Calu3 (cell line): ENCODE measurements around the gene FCER1G. TPM values are rescaled to one million over a fixed set of nuclear protein-coding genes. Genes with fewer than 3 reads are reported as not detected.

Source experiments
- BruUV-seq: library from RNA; stranded (reverse); fragments of 400-500 nt; replicated peaks from 2 replicates; lab custom pipeline; 2021; lab: Mats Ljungman, UMichigan
- CTCF ChIA-PET: fragments of 300-600 bp; sonication (Branson Sonifier 250); formaldehyde crosslinking; loops from one replicate; lab custom pipeline; 2022; ENCODE audit warnings: antibody characterized with exemption; lab: Charles Lee
- DNase-seq: peaks from one replicate; pipeline ENCODE4 v3.0.0; 2022
- H3K27ac Mint-ChIP-seq: one replicate; pipeline ENCODE4 v1.8.0; 2022; ENCODE audit warnings: mixed read lengths; ENCODE audit not compliant: unreplicated experiment
- H3K27me3 Mint-ChIP-seq: one replicate; pipeline ENCODE4 v1.8.0; 2022; ENCODE audit warnings: mixed read lengths; ENCODE audit not compliant: unreplicated experiment
- H3K36me3 Mint-ChIP-seq: one replicate; pipeline ENCODE4 v1.8.0; 2022; ENCODE audit warnings: mild to moderate bottlenecking, moderate library complexity, mixed read lengths; ENCODE audit not compliant: insufficient read depth, unreplicated experiment
- H3K4me1 Mint-ChIP-seq: one replicate; pipeline ENCODE4 v1.8.0; 2022; ENCODE audit warnings: mild to moderate bottlenecking, low read depth, mixed read lengths; ENCODE audit not compliant: unreplicated experiment
- H3K4me3 Mint-ChIP-seq: one replicate; pipeline ENCODE4 v1.8.0; 2022; ENCODE audit warnings: mild to moderate bottlenecking, low read depth, moderate library complexity, mixed read lengths; ENCODE audit not compliant: unreplicated experiment
- H3K9me3 Mint-ChIP-seq: one replicate; pipeline ENCODE4 v1.8.0; 2022; ENCODE audit warnings: low read depth, mixed read lengths; ENCODE audit not compliant: unreplicated experiment
- intact Hi-C: fragments of 100-400 bp; cut with micrococcal nuclease; formaldehyde crosslinking; loops from one replicate; pipeline ENCODE4 v1.10.0; 2022; ENCODE audit not compliant: unreplicated experiment
- total RNA-seq: library from RNA; stranded (reverse); gene quantifications from 2 replicates; pipeline ENCODE4 v1.2.3, GENCODE V29; 2022
- TF ChIP-seq, protein P1 (sequence below): fragments of 200-600 bp; IDR thresholded peaks from one replicate; pipeline ENCODE4 v1.8.0; 2022; ENCODE audit warnings: antibody characterized with exemption; ENCODE audit not compliant: unreplicated experiment

Gene FCER1G
- total RNA-seq, 1 experiment from 2014 or later: not detected

DNA sequence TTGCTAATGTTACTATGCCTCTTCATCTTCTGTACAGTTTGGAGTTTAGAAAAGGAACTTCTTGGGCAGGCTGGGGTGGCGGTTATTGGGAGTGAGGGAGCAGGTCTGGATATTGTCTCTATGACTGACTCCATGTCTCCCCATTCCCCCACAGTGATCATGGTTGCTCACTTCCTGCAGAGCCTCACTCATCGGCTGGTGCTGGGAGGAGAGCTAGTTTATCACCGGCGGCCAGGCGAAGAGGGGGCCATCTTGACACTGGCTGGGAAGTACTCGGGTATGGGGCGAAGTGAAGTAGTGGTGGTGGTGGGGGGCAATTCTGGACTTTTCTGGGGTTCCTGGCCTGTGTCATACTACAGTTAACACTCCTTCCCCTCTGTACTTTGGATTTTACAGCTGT, 12.9 kb downstream of the FCER1G start:
- CTCF ChIA-PET: interaction anchor here (0.6 to 3.0 kb wide), 3 partner anchors 26 to 154 kb away, joined by 4 to 26 read pairs (median 22); partner anchors contain the start of gene NDUFS2
- no peak for DNase-seq
- Mint-ChIP-seq H3K27ac (no peak overlapping the region), H3K4me3 (no peak overlapping the region), H3K36me3 (peaks cover 15% of the 10 kb centered on the region), H3K4me1 (peaks cover 26% of the 10 kb centered on the region), H3K9me3 (no peaks in the 10 kb centered on the region), H3K27me3 (peaks cover 13% of the 10 kb centered on the region)
- intact Hi-C loops: no loop called here
- TF ChIP-seq, protein P1, sequence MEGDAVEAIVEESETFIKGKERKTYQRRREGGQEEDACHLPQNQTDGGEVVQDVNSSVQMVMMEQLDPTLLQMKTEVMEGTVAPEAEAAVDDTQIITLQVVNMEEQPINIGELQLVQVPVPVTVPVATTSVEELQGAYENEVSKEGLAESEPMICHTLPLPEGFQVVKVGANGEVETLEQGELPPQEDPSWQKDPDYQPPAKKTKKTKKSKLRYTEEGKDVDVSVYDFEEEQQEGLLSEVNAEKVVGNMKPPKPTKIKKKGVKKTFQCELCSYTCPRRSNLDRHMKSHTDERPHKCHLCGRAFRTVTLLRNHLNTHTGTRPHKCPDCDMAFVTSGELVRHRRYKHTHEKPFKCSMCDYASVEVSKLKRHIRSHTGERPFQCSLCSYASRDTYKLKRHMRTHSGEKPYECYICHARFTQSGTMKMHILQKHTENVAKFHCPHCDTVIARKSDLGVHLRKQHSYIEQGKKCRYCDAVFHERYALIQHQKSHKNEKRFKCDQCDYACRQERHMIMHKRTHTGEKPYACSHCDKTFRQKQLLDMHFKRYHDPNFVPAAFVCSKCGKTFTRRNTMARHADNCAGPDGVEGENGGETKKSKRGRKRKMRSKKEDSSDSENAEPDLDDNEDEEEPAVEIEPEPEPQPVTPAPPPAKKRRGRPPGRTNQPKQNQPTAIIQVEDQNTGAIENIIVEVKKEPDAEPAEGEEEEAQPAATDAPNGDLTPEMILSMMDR: no peak
- BruUV-seq: no TSS peak

DNA sequence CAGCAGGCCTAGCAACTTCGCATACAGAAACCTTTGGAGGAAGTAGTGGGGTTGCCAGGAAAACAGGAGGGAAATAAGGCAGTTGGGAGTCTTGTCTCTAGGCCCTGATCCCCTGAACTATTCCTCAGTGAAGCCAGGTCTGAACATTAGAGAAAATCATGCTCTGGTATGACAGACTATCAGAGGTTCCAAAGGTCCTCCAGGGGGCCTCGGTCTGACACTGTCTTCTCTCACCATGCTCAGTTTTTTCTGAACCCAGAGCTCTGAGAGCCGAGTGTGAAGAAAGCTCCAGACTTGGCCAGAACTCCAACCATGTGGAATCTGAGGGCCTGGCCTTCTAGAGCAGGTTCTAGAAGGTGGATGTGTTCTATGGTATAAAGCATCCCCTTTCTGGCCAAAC, 14.8 kb downstream of the FCER1G start:
- CTCF ChIA-PET: interaction anchor here (1.3 kb wide), 1 partner anchor 152 kb away, joined by 4 read pairs; no protein-coding TSS in a partner anchor
- intact Hi-C loops: no loop called here
- no TSS peak for BruUV-seq
- DNase-seq: no peak
- TF ChIP-seq, protein P1: no peak
- no peak overlapping the region for H3K4me3 Mint-ChIP-seq
- H3K36me3 Mint-ChIP-seq: peaks cover 15% of the 10 kb centered on the region
- H3K27ac Mint-ChIP-seq: no peak overlapping the region
- peaks cover 17% of the 10 kb centered on the region for H3K4me1 Mint-ChIP-seq
- H3K27me3 Mint-ChIP-seq: no peaks in the 10 kb centered on the region
- no peaks in the 10 kb centered on the region for H3K9me3 Mint-ChIP-seq

DNA sequence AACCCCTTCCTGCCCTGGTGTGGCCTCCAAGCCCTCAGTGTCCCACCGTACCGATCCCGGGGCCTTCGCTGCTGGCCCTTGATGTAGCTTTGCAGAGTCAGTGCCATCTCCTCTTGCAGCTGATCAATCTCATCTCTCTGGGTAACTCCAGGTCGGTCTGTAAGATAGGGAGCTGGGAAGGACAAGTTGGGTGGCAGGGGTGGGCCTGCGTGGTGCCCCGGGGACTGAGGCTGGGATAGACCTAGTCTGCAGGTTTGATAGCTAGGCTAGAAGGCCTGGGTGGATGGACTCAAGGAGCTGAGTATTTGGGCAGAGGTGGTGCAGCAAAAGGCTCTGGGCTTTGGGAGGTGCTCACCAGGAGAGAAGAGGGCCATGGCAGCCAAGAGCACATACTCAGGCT, 15.7 kb downstream of the FCER1G start:
- H3K27me3 Mint-ChIP-seq: peaks cover 6% of the 10 kb centered on the region
- TF ChIP-seq, protein P1: no peak
- H3K4me1 Mint-ChIP-seq: peaks cover 17% of the 10 kb centered on the region
- no peak for DNase-seq
- peaks cover 10% of the 10 kb centered on the region for H3K36me3 Mint-ChIP-seq
- intact Hi-C loops: no loop called here
- BruUV-seq: no TSS peak
- H3K9me3 Mint-ChIP-seq: no peaks in the 10 kb centered on the region
- CTCF ChIA-PET: interaction anchor here (1.0 kb wide), 1 partner anchor 48 kb away, joined by 3 read pairs; no protein-coding TSS in a partner anchor
- no peak overlapping the region for H3K27ac Mint-ChIP-seq
- H3K4me3 Mint-ChIP-seq: no peak overlapping the region

DNA sequence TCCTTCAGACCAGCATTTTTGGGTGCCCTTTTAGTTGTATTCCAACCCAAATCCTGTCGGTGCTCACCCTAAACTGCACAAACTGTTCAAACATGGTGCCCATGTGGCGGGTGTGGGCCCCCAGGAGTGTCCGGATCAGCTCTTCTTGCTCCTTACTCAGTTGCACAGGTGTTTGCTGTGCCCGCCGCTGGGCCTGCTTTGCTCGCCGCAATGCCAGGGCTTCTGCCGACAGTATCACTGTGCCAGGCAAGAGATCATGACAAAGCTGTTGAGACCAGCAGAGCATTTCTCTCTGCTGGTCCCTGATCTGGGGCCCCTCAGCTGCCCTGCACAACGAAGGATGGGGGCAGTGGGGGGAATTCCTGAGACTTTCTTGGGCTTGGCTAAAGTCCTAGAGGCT, 18.0 kb downstream of the FCER1G start:
- BruUV-seq: no TSS peak
- Mint-ChIP-seq H3K27ac (no peak overlapping the region), H3K36me3 (no peaks in the 10 kb centered on the region), H3K9me3 (no peaks in the 10 kb centered on the region), H3K4me3 (no peak overlapping the region), H3K4me1 (no peaks in the 10 kb centered on the region), H3K27me3 (peaks cover 16% of the 10 kb centered on the region)
- CTCF ChIA-PET: no interaction called here
- intact Hi-C loops: no loop called here
- TF ChIP-seq, protein P1: no peak
- no peak for DNase-seq
